GM23338 (cell line): ENCODE measurements around the gene GRIK5.

ENCODE experiments used
- EZH2 ChIP-seq: fragments of 200-600 bp; sonication (generic); IDR thresholded peaks from one replicate; pipeline ENCODE4 v1.8.0; 2017; ENCODE audit warnings: antibody characterized with exemption, mild to moderate bottlenecking, low read depth; ENCODE audit not compliant: unreplicated experiment
- EZH2phosphoT487 ChIP-seq: fragments of 200-600 bp; sonication (generic); IDR thresholded peaks from one replicate; pipeline ENCODE4 v1.8.1; 2018; ENCODE audit warnings: antibody characterized with exemption; ENCODE audit not compliant: unreplicated experiment
- JUNB ChIP-seq: IDR thresholded peaks from one replicate; pipeline ENCODE4 v1.6.1; 2016; ENCODE audit warnings: antibody characterized with exemption; ENCODE audit not compliant: unreplicated experiment
- POLR2AphosphoS5 ChIP-seq: IDR thresholded peaks from 2 replicates; pipeline ENCODE4 v1.6.1; 2016; ENCODE audit warnings: antibody characterized with exemption, low read depth
- STAT1 ChIP-seq: IDR thresholded peaks from one replicate; pipeline ENCODE4 v1.6.1; 2016; ENCODE audit warnings: antibody characterized with exemption; ENCODE audit not compliant: unreplicated experiment
- ZNF114 ChIP-seq: fragments of 250-450 bp; sonication (Bioruptor Pico); IDR thresholded peaks from 2 replicates; pipeline ENCODE4 v1.5.0; 2020; ENCODE audit warnings: mild to moderate bottlenecking, moderate library complexity
- TF ChIP-seq, protein P1 (sequence below), 2 experiments: fragments of 200-600 bp in 1 of 2; sonication (generic) in 1 of 2; conservative IDR thresholded peaks; 2 replicates each; pipeline versions ENCODE4 v1.5.1 to v1.6.1; 2016 to 2017; ENCODE audit warnings: antibody characterized with exemption in 2 of 2, low read depth in 2 of 2, mild to moderate bottlenecking in 2 of 2, moderate library complexity in 1 of 2
- TF ChIP-seq, protein P2 (sequence below): IDR thresholded peaks from one replicate; pipeline ENCODE4 v1.6.1; 2018; ENCODE audit warnings: antibody characterized with exemption; ENCODE audit not compliant: unreplicated experiment

DNA sequence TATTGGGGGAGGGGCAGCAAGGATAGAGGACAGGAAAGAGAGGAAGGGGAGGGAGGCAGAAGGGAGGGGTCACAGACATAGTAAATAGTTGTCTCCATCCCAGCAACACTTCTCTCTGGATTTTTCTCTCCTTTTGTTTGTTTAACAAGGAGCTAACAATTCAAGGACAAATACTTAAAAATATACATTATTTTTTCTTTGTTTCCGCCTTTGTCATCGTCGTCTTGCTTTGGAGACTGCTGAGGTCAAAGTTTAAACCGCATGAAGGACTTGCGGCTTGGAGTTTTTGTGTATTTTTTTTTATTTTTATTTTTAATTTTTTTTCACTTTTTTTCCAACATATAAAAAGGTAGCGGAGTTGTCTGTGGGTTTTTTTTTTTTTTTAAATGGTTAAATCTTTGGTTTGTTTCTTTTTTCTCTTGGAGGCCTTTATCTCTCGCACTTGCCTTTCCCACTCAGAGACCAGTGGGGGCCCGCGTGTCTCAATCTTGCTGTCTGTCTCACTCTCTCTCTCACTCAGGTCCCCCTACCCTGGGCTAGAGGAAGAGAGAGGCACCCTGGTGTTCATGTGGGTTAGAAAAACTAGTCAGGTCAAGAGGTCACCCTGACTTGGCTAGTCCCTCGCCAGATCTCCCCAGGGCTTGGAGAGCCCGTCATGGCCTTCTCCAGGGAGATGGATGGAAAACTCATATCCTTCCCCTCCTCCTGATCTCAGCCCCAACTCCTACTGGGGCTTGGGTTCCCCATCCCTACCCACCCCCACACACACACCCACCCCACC, 17.0 kb upstream of the GRIK5 start:
- TF ChIP-seq, protein P1, sequence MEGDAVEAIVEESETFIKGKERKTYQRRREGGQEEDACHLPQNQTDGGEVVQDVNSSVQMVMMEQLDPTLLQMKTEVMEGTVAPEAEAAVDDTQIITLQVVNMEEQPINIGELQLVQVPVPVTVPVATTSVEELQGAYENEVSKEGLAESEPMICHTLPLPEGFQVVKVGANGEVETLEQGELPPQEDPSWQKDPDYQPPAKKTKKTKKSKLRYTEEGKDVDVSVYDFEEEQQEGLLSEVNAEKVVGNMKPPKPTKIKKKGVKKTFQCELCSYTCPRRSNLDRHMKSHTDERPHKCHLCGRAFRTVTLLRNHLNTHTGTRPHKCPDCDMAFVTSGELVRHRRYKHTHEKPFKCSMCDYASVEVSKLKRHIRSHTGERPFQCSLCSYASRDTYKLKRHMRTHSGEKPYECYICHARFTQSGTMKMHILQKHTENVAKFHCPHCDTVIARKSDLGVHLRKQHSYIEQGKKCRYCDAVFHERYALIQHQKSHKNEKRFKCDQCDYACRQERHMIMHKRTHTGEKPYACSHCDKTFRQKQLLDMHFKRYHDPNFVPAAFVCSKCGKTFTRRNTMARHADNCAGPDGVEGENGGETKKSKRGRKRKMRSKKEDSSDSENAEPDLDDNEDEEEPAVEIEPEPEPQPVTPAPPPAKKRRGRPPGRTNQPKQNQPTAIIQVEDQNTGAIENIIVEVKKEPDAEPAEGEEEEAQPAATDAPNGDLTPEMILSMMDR (conservative IDR thresholded peaks at IDR 0.05; ENCODE audit: low read depth in 2 of 2) = no peak
- TF ChIP-seq ZNF114 (CRISPR knock-in tag) = no peak
- no peak for TF ChIP-seq EZH2
- no peak for TF ChIP-seq STAT1
- no peak for TF ChIP-seq JUNB
- TF ChIP-seq, protein P2, sequence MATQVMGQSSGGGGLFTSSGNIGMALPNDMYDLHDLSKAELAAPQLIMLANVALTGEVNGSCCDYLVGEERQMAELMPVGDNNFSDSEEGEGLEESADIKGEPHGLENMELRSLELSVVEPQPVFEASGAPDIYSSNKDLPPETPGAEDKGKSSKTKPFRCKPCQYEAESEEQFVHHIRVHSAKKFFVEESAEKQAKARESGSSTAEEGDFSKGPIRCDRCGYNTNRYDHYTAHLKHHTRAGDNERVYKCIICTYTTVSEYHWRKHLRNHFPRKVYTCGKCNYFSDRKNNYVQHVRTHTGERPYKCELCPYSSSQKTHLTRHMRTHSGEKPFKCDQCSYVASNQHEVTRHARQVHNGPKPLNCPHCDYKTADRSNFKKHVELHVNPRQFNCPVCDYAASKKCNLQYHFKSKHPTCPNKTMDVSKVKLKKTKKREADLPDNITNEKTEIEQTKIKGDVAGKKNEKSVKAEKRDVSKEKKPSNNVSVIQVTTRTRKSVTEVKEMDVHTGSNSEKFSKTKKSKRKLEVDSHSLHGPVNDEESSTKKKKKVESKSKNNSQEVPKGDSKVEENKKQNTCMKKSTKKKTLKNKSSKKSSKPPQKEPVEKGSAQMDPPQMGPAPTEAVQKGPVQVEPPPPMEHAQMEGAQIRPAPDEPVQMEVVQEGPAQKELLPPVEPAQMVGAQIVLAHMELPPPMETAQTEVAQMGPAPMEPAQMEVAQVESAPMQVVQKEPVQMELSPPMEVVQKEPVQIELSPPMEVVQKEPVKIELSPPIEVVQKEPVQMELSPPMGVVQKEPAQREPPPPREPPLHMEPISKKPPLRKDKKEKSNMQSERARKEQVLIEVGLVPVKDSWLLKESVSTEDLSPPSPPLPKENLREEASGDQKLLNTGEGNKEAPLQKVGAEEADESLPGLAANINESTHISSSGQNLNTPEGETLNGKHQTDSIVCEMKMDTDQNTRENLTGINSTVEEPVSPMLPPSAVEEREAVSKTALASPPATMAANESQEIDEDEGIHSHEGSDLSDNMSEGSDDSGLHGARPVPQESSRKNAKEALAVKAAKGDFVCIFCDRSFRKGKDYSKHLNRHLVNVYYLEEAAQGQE = no peak
- no peak for TF ChIP-seq POLR2AphosphoS5
- no peak for TF ChIP-seq EZH2phosphoT487
